HepG2 (cell line): ENCODE measurements around the gene CCNYL1. TPM values are rescaled to one million over a fixed set of nuclear protein-coding genes. Genes with fewer than 3 reads are reported as not detected.

Source experiments
- ATAC-seq: fragments of 200-7000 bp; cut with Tn5 transposase; 3 replicates; pipeline ENCODE4 v1.9.1; 2020; ENCODE audit warnings: mild to moderate bottlenecking, moderate library complexity
- BruUV-seq: library from RNA; stranded (reverse); fragments of 400-500 nt; replicated peaks from 2 replicates; lab custom pipeline; 2021; lab: Mats Ljungman, UMichigan
- CTCF ChIA-PET: fragments of 300-600 bp; formaldehyde crosslinking; extraction: SDS; loops from one replicate; lab custom pipeline; 2021; ENCODE audit warnings: low total read pairs, inconsistent platforms, low intra/inter-chr PET ratio; lab: Yijun Ruan, JAX
- POLR2A ChIA-PET: fragments of 350-600 bp; sonication (Branson Sonifier 250); formaldehyde crosslinking; loops from one replicate; lab custom pipeline; 2020; ENCODE audit warnings: antibody characterized with exemption, inconsistent platforms; lab: Yijun Ruan, JAX
- DNase-seq: peaks from one replicate; pipeline ENCODE4 v3.0.0-alpha.2; 2015; ENCODE audit warnings: low spot score
- FAIRE-seq: peaks from 3 replicates; lab custom pipeline; 2011; peaks lifted over from hg19 to GRCh38; lab: Jason Lieb, UNC
- H2AFZ ChIP-seq: one replicate; pipeline ENCODE4 v1.6.1; 2011; ENCODE audit warnings: low read length, inconsistent platforms
- H3K27ac ChIP-seq: fragments of 300-600 bp; 3 replicates; pipeline ENCODE4 v1.8.0; 2011; ENCODE audit warnings: mixed run types, mild to moderate bottlenecking, mixed read lengths, low read length, inconsistent platforms; ENCODE audit not compliant: insufficient read depth; ENCODE audit errors: extremely low read length
- H3K27me3 ChIP-seq, 2 experiments: fragments of 200-600 bp in 1 of 2; 2 replicates in 1 of 2; 3 replicates in 1 of 2; pipeline versions ENCODE4 v1.6.0 to v1.8.0; 2011; ENCODE audit warnings: low read length in 2 of 2, mild to moderate bottlenecking in 2 of 2, moderate library complexity in 2 of 2, inconsistent platforms in 1 of 2; ENCODE audit not compliant: insufficient read depth in 2 of 2, control insufficient read depth in 1 of 2
- H3K36me3 ChIP-seq, 2 experiments: fragments of 200-600 bp in 1 of 2; replicated peaks in 1 of 2; 2 replicates in 1 of 2; 3 replicates in 1 of 2; pipeline versions ENCODE4 v1.5.1 to v1.8.0; 2011; ENCODE audit warnings: low read length in 2 of 2, inconsistent platforms in 1 of 2; ENCODE audit not compliant: insufficient read depth in 2 of 2, control insufficient read depth in 1 of 2
- H3K4me1 ChIP-seq: 2 replicates; pipeline ENCODE4 v1.5.1; 2012; ENCODE audit warnings: low read length, inconsistent platforms; ENCODE audit not compliant: insufficient read depth
- H3K4me2 ChIP-seq: 2 replicates; pipeline ENCODE4 v1.6.0; 2011; ENCODE audit warnings: low read depth, low read length, inconsistent platforms
- H3K4me3 ChIP-seq, 3 experiments: fragments of 200-600 bp in 1 of 3; sonication (generic), shearing (Covaris generic) in 1 of 3; replicated peaks in 1 of 3; 2 replicates each; pipeline ENCODE4 v1.5.1; 2011 to 2016; ENCODE audit warnings: low read length in 3 of 3, inconsistent platforms in 2 of 3, low read depth in 2 of 3, mild to moderate bottlenecking in 2 of 3, control low read depth in 1 of 3, mixed read lengths in 1 of 3; ENCODE audit not compliant: insufficient read depth in 1 of 3
- H3K79me2 ChIP-seq: one replicate; pipeline ENCODE4 v1.6.1; 2011; ENCODE audit warnings: low read length, inconsistent platforms; ENCODE audit not compliant: insufficient read depth
- H3K9ac ChIP-seq: 2 replicates; pipeline ENCODE4 v1.6.0; 2011; ENCODE audit warnings: mild to moderate bottlenecking, low read depth, low read length, inconsistent platforms; ENCODE audit not compliant: insufficient read depth
- H3K9me3 ChIP-seq: 2 replicates; pipeline ENCODE4 v1.5.1; 2012; ENCODE audit warnings: mild to moderate bottlenecking, low read length
- H4K20me1 ChIP-seq: 2 replicates; pipeline ENCODE4 v1.6.0; 2011; ENCODE audit warnings: inconsistent platforms, mild to moderate bottlenecking, low read length, moderate library complexity; ENCODE audit not compliant: insufficient read depth
- THAP11 ChIP-seq: IDR thresholded peaks from 2 replicates; pipeline ENCODE4 v1.6.1; 2016; ENCODE audit warnings: missing biosample characterization, missing genetic modification reagents
- ZBTB38 ChIP-seq: sonication (generic); formaldehyde crosslinking; IDR thresholded peaks from 2 replicates; pipeline ENCODE4 v1.5.1; 2020; ENCODE audit warnings: mild to moderate bottlenecking, missing genetic modification reagents
- ZNF20 ChIP-seq: sonication (generic); formaldehyde crosslinking; IDR thresholded peaks from 2 replicates; pipeline ENCODE4 v1.4.0; 2020; ENCODE audit warnings: mild to moderate bottlenecking, moderate library complexity, missing genetic modification reagents
- WGBS: methylation state at CpG from one replicate; pipeline ENCODE4 v1.1.6; 2017; ENCODE audit warnings: low lambda C conversion rate; 5-methylcytosine and 5-hydroxymethylcytosine counted together
- in situ Hi-C: cut with HindIII; loops from 2 replicates; pipeline ENCODE4 v1.10.0; 2017; ENCODE audit warnings: low pct_unique_long_range_greater_than_20kb; ENCODE audit not compliant: extremely low pct_ligation_motif_present
- intact Hi-C: fragments of 100-400 bp; cut with micrococcal nuclease; formaldehyde crosslinking; loops from one replicate; pipeline ENCODE4 v1.10.0; 2022; ENCODE audit not compliant: unreplicated experiment
- polyA plus RNA-seq, 8 experiments: library from polyadenylated mRNA; depleted of rRNA in 3 of 8; stranded (reverse) in 7 of 8; unstranded in 1 of 8; fragments of >200 nt; fragmentation: Illumina TruSeq in 4 of 8; extraction: Trizol in 4 of 8; gene quantifications; 2 replicates each; pipeline versions ENCODE4 v1.2.1 to v1.2.3, GENCODE V29; 2011 to 2016; ENCODE audit warnings: low read depth in 4 of 8, missing spikeins in 1 of 8, mixed read lengths in 1 of 8; ENCODE audit not compliant: insufficient read depth in 1 of 8
- total RNA-seq, 5 experiments: library from RNA; depleted of rRNA; stranded (reverse); fragments of >200 nt; fragmentation: Illumina TruSeq; extraction: Trizol; gene quantifications; 2 replicates each; pipeline ENCODE4 v1.2.3, GENCODE V29; 2016; ENCODE audit warnings: low read depth in 1 of 5
- TF ChIP-seq, protein P1 (sequence below): sonication (generic); formaldehyde crosslinking; IDR thresholded peaks from 2 replicates; pipeline ENCODE4 v1.5.0; 2020; ENCODE audit warnings: mild to moderate bottlenecking, missing genetic modification reagents, borderline replicate concordance
- TF ChIP-seq, protein P2 (sequence below), 2 experiments: sonication (generic) in 1 of 2; formaldehyde crosslinking in 1 of 2; IDR thresholded peaks; 2 replicates each; pipeline versions ENCODE4 v1.5.1 to v1.6.1; 2011 to 2020; ENCODE audit warnings: borderline replicate concordance in 1 of 2, low read depth in 1 of 2, low read length in 1 of 2, mild to moderate bottlenecking in 1 of 2, missing genetic modification reagents in 1 of 2, moderate library complexity in 1 of 2
- TF ChIP-seq, protein P3 (sequence below): sonication (generic); formaldehyde crosslinking; IDR thresholded peaks from 2 replicates; pipeline ENCODE4 v1.8.1; 2023; ENCODE audit warnings: mild to moderate bottlenecking, missing genetic modification reagents
- TF ChIP-seq, protein P4 (sequence below): sonication (generic); formaldehyde crosslinking; IDR thresholded peaks from 2 replicates; pipeline ENCODE4 v1.5.0; 2020; ENCODE audit warnings: mild to moderate bottlenecking, low read depth, missing genetic modification reagents, borderline replicate concordance
- TF ChIP-seq, protein P5 (sequence below): sonication (generic); formaldehyde crosslinking; IDR thresholded peaks from 2 replicates; pipeline ENCODE4 v1.4.0; 2020; ENCODE audit warnings: missing genetic modification reagents, borderline replicate concordance

CCNYL1 gene
- total and polyA plus RNA-seq, 2 of the 13 experiments (the other 11 are each of a cell fraction or from before 2014, with no cell fraction given): 12.5 to 16.2 TPM

DNA sequence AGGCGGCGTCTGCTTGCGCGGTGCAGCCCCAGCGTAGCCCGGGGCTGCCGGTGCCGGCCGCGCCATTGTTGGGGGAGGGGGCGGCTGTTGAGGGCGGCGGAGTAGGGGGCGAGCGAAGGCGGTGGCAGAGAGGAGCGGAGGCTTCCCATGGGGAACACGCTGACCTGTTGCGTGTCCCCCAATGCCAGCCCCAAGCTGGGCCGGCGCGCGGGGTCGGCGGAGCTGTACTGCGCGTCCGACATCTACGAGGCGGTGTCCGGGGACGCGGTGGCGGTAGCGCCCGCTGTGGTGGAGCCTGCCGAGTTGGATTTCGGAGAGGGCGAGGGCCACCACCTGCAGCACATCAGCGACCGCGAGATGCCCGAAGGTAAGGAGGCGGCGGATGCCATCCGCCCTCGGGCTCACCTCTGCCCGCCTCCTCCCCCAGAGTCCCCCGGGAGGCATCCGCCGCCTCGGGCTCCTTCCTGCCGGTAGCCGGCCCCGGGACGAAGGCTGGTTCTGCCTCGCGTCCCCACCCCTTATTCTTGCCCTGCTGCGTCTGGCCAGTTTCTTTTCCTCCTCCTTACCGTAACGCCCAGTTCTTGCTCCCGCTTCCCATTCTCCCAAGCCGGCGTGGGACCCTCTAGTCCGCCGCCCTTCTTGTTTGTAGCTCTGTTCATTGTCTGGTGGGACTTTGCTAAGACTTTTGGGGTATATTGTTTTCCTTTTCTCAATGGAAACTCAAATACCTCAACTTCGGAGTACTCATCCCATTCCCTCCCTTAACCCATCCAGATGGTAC lies 500 bp downstream of the CCNYL1 start:
- ChIA-PET CTCF (interaction anchor here (0.9 to 1.1 kb wide), 2 partner anchors 22 to 87 kb away, joined by 3 read pairs; partner anchors contain the start of gene METTL21A), POLR2A (interaction anchor here (0.8 to 5.2 kb wide), 36 partner anchors 9 to 554 kb away, joined by 3 to 67 read pairs (median 5); partner anchors contain the start of genes CREB1, FZD5, IDH1 and KLF7)
- FAIRE-seq (no peak), DNase-seq (no peak), ATAC-seq (peak; percentile 33)
- Histone ChIP-seq H3K36me3 (no peaks in the 10 kb centered on the region; a peak in 2 of 5 replicates), H3K4me1 (peaks cover 31% of the 10 kb centered on the region), H3K9ac (peak overlapping the region; percentile 88), H3K4me3 (peak overlapping the region; percentile 83 to 97 (median 86)), H3K27ac (peak overlapping the region; percentile 80), H2AFZ (no peak overlapping the region), H3K9me3 (no peaks in the 10 kb centered on the region), H4K20me1 (peaks cover 8% of the 10 kb centered on the region; the same call in 1 of the 2 replicates), H3K79me2 (peaks cover 39% of the 10 kb centered on the region), H3K4me2 (peak overlapping the region; percentile 87), H3K27me3 (no peaks in the 10 kb centered on the region; a peak in 1 of 5 replicates)
- under 1% methylated on average over 25 of the region's 67 CpGs for WGBS
- intact Hi-C loops: loop anchor here (1.0 to 2.0 kb wide), 4 partner anchors 22 to 183 kb away; partner anchors contain the start of genes CREB1 and METTL21A
- in situ Hi-C loops: loop anchor here (5.0 to 25.0 kb wide), 2 partner anchors 85 to 550 kb away; partner anchors contain the start of genes IDH1, METTL21A and PIKFYVE
- no TSS peak for BruUV-seq
- TF ChIP-seq ZNF20 (CRISPR knock-in tag) (no peak), ZBTB38 (CRISPR knock-in tag) (no peak), THAP11 (CRISPR knock-in tag) (no peak)
- TF ChIP-seq, protein P1, sequence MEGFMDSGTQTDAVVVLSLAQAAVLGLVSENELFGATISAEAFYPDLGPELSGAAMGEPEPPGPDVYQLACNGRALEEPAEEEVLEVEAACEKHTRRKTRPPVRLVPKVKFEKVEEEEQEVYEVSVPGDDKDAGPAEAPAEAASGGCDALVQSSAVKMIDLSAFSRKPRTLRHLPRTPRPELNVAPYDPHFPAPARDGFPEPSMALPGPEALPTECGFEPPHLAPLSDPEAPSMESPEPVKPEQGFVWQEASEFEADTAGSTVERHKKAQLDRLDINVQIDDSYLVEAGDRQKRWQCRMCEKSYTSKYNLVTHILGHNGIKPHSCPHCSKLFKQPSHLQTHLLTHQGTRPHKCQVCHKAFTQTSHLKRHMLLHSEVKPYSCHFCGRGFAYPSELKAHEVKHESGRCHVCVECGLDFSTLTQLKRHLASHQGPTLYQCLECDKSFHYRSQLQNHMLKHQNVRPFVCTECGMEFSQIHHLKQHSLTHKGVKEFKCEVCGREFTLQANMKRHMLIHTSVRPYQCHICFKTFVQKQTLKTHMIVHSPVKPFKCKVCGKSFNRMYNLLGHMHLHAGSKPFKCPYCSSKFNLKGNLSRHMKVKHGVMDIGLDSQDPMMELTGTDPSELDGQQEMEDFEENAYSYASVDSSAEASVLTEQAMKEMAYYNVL (CRISPR knock-in tag): no peak
- TF ChIP-seq, protein P2, sequence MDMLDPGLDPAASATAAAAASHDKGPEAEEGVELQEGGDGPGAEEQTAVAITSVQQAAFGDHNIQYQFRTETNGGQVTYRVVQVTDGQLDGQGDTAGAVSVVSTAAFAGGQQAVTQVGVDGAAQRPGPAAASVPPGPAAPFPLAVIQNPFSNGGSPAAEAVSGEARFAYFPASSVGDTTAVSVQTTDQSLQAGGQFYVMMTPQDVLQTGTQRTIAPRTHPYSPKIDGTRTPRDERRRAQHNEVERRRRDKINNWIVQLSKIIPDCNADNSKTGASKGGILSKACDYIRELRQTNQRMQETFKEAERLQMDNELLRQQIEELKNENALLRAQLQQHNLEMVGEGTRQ (IDR thresholded peaks at IDR 0.05; ENCODE audit: low read depth, low read length): no peak
- TF ChIP-seq, protein P2 (CRISPR knock-in tag; IDR thresholded peaks at IDR 0.05; ENCODE audit: borderline replicate concordance): no peak
- TF ChIP-seq, protein P3, sequence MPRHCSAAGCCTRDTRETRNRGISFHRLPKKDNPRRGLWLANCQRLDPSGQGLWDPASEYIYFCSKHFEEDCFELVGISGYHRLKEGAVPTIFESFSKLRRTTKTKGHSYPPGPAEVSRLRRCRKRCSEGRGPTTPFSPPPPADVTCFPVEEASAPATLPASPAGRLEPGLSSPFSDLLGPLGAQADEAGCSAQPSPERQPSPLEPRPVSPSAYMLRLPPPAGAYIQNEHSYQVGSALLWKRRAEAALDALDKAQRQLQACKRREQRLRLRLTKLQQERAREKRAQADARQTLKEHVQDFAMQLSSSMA (CRISPR knock-in tag): peak; percentile 82; the same call in 1 of the 2 replicates
- TF ChIP-seq, protein P4, sequence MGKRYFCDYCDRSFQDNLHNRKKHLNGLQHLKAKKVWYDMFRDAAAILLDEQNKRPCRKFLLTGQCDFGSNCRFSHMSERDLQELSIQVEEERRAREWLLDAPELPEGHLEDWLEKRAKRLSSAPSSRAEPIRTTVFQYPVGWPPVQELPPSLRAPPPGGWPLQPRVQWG (CRISPR knock-in tag): no peak
- TF ChIP-seq, protein P5, sequence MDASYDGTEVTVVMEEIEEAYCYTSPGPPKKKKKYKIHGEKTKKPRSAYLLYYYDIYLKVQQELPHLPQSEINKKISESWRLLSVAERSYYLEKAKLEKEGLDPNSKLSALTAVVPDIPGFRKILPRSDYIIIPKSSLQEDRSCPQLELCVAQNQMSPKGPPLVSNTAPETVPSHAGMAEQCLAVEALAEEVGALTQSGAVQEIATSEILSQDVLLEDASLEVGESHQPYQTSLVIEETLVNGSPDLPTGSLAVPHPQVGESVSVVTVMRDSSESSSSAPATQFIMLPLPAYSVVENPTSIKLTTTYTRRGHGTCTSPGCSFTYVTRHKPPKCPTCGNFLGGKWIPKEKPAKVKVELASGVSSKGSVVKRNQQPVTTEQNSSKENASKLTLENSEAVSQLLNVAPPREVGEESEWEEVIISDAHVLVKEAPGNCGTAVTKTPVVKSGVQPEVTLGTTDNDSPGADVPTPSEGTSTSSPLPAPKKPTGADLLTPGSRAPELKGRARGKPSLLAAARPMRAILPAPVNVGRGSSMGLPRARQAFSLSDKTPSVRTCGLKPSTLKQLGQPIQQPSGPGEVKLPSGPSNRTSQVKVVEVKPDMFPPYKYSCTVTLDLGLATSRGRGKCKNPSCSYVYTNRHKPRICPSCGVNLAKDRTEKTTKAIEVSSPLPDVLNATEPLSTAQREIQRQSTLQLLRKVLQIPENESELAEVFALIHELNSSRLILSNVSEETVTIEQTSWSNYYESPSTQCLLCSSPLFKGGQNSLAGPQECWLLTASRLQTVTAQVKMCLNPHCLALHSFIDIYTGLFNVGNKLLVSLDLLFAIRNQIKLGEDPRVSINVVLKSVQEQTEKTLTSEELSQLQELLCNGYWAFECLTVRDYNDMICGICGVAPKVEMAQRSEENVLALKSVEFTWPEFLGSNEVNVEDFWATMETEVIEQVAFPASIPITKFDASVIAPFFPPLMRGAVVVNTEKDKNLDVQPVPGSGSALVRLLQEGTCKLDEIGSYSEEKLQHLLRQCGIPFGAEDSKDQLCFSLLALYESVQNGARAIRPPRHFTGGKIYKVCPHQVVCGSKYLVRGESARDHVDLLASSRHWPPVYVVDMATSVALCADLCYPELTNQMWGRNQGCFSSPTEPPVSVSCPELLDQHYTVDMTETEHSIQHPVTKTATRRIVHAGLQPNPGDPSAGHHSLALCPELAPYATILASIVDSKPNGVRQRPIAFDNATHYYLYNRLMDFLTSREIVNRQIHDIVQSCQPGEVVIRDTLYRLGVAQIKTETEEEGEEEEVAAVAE (CRISPR knock-in tag): no peak
